Sigmoid colon (tissue), 3 donors: ENCODE data around the gene AP2A2.

ENCODE experiments used
- CTCF ChIP-seq, 4 experiments: fragments of 450-650 bp in 3 of 4; fragments of 200-600 bp in 1 of 4; IDR thresholded peaks; one replicate each; pipeline ENCODE4 v1.5.1; 2016 to 2019; ENCODE audit warnings: antibody characterized with exemption in 4 of 4, mild to moderate bottlenecking in 3 of 4, moderate library complexity in 2 of 4
- POLR2A ChIP-seq, 2 donors: fragments of 450-650 bp; IDR thresholded peaks; one replicate each; pipeline ENCODE4 v1.6.1; 2016; ENCODE audit warnings: antibody characterized with exemption in 2 of 2, mild to moderate bottlenecking in 2 of 2, moderate library complexity in 2 of 2

DNA sequence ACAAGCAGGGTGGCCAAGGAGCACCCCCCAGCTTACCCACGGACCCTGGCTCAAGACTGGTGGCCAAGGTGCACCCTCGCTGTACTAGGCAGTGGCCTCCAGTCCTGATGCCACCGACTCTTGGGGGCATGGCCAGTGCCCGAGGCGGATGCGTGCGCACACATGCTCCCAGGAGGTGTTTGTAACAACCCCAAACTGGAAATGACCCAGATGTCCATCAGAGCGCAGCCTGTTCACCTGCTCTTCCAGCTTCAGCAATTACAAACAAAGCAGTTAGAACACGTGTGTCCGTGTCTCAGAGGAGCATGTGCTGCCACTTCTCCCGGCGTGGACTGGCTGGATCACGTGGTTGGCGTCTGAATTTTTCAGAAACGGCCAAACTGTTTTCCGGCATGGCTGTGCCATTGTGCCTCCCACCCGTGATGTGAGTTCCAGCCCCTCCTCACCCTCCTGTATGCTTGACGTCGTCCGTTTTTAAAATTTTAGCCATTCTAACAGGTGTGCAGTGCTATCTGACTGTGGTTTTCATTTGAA lies 118.0 kb downstream of the AP2A2 start:
- TF ChIP-seq CTCF (IDR thresholded peaks at IDR 0.05) (no peak), POLR2A (IDR thresholded peaks at IDR 0.05) (no peak)
